Erythroblast (primary cell): ENCODE measurements around the gene CCNH.

Experiments
- GATA1 ChIP-seq: IDR thresholded peaks from 2 replicates; pipeline ENCODE4 v1.6.1; 2011; ENCODE audit warnings: low read depth, mild to moderate bottlenecking, control low read depth, low read length, moderate library complexity
- POLR2A ChIP-seq: IDR thresholded peaks from 2 replicates; pipeline ENCODE4 v1.6.1; 2011; ENCODE audit warnings: mild to moderate bottlenecking, low read length

DNA sequence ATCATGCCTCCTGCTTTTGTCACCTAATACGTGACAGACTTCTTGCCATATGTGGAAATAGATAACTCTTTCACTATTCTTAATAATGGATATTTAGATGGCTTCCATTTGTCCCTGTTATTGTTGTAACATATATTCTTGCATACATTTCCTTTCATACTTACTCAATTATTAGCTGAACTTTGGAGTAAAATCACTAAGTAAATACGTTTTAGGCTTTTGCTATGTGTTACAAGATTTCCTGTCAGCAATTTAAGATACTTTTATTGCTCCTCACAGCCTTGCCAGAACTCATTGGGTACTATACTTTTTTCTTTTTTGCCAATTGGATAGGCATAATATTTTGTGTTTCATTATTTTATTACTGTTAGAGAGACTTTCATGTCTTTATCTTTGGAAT, 26.9 kb downstream of the CCNH start:
- TF ChIP-seq POLR2A (no peak), GATA1 (no peak)
